Hippocampal formation (tissue), 2 donors: ENCODE data around the gene FAM193A.
"Not testable (repeated sequence)": the region's sequence is repeated elsewhere in the genome, so short reads cannot be mapped to it uniquely, and the experiment has no call there.

Experiments used
- DNase-seq, 2 donors: peaks; one replicate each; lab custom pipeline; 2025; lab: John Stamatoyannopoulos, UW

FAM193A gene

GRCh38 chr4:2576290-2576689, 39.8 kb downstream of the FAM193A start:
- DNase-seq, result no peak

DNA sequence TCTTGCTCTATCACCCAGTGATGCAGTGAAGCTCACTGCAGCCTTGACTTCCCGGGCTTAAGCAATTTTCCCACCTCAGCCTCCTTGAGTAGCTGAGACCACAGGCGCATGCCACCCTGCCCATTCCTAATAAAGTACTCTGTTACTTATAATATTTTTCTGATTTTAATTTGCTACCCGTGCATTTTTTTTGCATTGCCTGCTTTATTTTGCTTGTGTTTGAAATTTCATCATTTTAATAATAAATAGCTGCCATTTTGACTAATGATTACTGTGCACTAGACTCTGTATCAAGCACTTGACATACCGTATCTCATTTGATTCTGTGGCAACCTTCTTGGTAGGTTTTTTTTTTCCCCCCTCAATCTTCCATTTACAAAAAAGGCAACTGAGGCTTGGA, 41.7 kb downstream of the FAM193A start:
- no peak for DNase-seq

GRCh38 chr4:2579910-2580309, 43.5 kb downstream of the FAM193A start:
- DNase-seq, result no peak

- DNase-seq, result no peak
Observed at GRCh38 chr4:2583092-2583491, 46.6 kb downstream of the FAM193A start.

DNA sequence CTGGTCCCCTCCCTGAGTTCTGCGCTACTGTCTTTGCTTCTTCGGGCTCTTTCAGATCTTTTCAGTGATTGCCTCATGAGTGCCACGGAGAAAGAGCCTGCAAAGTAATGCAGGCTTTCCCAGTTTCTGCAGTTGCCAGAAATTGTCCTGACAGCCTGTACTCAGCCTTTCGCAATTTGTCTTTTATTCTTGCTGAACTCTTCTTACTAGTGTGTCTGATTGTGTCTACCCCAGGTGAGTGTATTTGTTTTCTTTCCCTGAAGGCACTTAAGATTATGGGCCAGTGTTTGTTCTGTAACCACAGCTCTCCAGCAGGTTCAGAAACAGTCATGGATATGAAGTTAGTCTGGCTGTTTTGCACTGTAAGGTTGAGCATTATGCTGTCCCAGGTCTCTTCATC, 47.1 kb downstream of the FAM193A start:
- no peak for DNase-seq

- DNase-seq, result no peak
Observed at GRCh38 chr4:2586502-2586901, 50.1 kb downstream of the FAM193A start.

- no peak for DNase-seq
Observed at GRCh38 chr4:2587213-2587823, 50.9 kb downstream of the FAM193A start.

GRCh38 chr4:2588259-2588658, 51.8 kb downstream of the FAM193A start:
- no peak for DNase-seq

GRCh38 chr4:2591189-2591588, 54.7 kb downstream of the FAM193A start:
- DNase-seq, result no peak

DNA sequence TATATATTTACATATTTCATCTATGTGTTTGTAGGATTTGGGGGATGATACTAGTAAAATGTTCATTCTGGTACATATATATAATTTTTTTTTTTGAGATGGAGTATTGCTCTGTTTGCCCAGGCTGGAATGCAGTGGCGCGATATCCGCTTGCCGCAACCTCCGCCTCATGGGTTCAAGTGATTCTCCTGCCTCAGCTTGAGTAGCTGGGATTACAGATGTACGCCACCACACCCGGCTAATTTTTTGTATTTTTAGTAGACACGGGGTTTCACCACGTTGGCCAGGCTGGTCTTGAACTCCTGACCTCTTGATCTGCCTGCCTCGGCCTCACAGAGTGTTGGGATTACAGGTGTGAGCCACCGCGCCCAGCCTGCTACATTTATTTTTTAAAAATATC, 55.6 kb downstream of the FAM193A start:
- DNase-seq, result not testable (repeated sequence)

- no peak for DNase-seq
Observed at GRCh38 chr4:2592572-2592971, 56.1 kb downstream of the FAM193A start.

DNA sequence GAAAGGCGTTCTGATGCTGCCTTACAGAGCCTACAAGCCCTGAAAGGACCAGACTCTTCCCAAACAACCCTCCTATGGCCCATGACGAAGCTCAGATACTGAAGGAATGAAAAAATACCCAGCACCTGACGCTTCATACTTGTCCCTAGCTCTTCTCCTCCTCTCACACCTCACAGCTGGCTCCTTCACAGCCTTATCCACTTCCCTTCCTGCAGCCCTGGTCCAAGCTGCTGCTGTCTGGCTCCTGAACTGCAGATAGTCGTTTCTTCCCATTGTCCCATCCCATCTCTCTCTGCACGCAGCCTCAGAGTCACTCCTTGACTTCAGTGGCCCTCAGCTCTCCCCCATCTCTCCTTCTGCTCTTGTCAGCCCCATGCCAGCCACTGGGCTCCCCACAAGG, 56.6 kb downstream of the FAM193A start:
- no peak for DNase-seq

DNA sequence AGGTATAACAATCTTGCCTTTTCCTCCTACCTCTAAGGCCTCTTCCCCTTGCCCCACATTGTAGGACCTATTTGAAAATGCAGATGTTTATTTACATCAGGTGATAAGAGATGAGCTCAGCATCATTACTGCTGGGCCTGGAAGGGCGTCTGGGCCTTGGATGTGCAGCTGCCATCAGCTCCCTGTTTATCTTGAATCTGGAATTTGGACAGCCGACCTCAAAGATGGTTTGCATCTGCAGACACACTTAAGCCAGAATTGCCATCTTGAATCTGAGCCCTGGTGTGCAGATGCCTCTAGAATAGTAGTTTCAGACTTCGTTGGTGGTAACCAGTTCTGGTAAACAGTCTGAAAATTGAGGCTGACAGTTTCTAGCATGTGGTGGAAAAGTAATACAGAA, 59.0 kb downstream of the FAM193A start:
- DNase-seq, result no peak

DNA sequence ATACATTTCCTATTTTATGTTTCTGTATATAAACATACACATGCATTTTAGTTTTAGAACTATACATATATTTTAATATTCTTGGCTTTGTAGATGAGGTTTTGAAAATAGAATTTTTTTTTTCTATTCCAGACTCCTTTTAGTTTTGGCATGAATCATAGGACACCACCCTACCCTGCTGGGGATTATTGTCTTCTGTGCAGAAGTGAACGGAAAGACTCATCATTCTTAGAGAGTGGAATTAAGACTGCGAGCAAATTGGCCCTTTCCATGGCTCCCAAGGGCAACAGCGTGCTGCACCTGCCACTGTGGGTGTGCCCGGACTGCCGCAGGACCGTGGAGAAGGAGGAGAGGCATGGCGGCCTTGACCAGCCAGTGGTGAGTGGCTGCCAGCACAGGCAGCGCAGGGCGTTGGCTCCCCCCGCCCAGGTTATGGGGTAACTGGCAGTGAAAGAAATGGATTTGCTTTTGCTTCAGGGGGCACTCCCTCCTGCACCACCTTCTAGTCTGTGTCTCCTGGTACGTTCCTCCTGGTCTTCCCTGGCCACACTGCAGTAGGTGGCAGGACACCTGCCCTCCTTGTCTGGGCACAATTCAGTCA, 59.6 kb downstream of the FAM193A start:
- no peak for DNase-seq

GRCh38 chr4:2596611-2597010, 60.2 kb downstream of the FAM193A start:
- no peak for DNase-seq

GRCh38 chr4:2598511-2599303, 62.3 kb downstream of the FAM193A start:
- DNase-seq, result no peak

GRCh38 chr4:2599304-2599654, 62.8 kb downstream of the FAM193A start:
- DNase-seq, result no peak

DNA sequence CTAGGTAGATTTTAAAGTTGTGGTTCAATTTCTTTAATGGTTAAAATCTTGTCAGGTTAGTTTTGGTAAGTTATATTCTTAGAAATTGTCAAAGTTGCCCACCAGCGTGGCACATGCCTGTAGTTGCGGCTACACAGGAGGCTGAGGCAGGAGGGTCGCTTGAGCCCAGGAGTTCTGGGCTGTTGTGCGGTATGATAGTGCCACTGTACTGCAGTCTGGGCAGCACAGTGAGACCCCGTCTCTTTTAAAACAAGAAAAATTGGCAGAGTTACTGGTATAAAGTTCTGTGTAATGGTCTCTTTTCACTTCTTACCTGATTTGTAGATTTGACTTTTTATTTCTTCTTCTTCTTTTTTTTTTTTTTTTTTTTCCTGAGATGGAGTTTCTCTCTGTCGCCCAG, 64.4 kb downstream of the FAM193A start:
- DNase-seq, result no peak

GRCh38 chr4:2604614-2605013, 68.2 kb downstream of the FAM193A start:
- DNase-seq, result no peak

- no peak for DNase-seq
Observed at GRCh38 chr4:2606960-2607506, 70.6 kb downstream of the FAM193A start.

DNA sequence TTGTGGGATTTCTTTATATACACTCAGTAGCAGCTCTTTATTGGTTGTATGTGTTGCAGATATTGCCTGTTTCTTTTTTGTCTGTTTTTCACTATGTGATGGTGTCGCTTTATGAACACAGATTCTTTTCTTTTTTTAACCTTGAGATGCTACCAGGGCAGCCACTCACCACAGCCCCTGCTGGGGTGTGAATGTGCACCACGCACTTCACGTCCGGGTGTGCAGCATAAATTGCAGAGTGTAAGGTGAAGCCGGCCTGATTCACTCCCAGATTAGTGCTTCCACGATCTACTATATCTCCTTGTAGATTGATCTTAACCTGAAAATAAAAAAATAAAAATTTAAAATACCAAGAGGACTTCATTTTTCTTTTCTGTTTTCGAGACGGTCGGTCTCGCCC, 71.4 kb downstream of the FAM193A start:
- DNase-seq, result no peak

GRCh38 chr4:2608291-2608690, 71.8 kb downstream of the FAM193A start:
- no peak for DNase-seq

GRCh38 chr4:2615821-2616220, 79.4 kb downstream of the FAM193A start:
- no peak for DNase-seq
